HG03045 (cell line): ENCODE data around the gene NOX3.
"Not testable (repeated sequence)": the region's sequence is repeated elsewhere in the genome, so short reads cannot be mapped to it uniquely, and the experiment has no call there.

Experiments used
- ATAC-seq: cut with Tn5 transposase; IDR thresholded peaks from one replicate; pipeline ENCODE4 v1.9.1; 2021; ENCODE audit warnings: mild to moderate bottlenecking, moderate library complexity; ENCODE audit not compliant: unreplicated experiment

Gene NOX3

DNA sequence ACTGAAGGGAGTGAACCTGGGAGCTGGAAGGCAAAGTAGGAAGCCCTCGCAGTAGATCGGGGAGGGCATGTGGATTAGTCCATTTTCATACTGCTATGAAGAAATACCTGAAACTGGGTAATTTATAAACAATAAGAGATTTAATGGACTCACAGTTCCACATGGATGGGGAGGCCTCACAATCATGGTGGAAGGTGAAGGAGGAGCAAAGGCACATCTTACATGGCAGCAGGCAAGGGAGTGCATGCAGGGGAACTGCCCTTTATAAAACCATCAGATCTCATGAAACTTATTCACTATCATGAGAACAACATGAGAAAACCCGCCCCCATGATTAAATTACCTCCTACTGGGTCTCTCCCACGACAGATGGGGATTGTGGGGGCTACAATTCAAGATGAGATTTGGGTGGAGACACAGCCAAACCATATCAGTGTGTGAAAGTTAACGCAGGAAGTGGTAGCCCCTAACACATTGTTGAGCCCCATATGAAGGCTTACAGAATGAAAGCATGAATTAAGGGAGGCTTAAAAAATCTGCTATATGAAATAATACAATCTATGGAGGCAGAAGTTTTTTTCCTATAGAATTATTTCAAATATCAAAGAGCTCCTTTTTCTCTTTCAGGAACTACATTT, 15.5 kb upstream of the NOX3 start:
- not testable (repeated sequence) for ATAC-seq

DNA sequence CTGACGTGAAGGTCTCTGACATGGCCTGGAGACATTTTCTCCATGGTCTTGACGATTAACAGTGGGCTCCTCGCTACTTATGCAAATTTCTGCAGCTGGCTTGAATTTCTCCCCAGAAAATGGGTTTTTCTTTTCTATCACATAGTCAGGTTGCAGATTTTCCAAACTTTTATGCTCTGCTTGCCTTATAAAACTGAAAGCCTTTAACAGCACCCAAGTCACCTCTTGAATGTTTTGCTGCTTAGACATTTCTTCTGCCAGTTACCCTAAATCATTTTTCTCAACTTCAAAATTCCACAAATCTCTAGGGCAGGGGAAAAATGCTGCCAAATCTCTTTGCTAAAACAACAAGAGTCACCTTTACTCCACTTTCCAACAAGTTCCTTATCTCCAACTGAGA, 12.9 kb upstream of the NOX3 start:
- ATAC-seq, result not testable (repeated sequence)

DNA sequence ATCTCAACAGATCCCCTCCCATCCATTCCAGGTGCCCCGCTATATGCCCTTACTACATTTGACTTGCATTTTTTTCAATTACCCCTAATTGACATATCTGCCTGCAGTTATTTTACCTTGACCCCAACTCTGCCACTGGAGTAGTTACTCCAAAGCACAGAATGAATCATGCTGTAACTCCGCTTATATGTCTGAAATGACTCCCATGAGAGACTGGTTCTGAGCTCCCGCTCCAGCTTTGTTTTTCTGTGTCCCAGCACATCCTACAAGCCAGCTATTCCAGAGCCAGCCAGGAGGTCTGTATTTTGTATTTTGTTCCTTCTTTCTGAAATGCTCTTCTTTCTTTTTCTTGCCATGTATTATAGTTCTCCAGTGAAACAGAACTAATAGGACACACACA, 10.9 kb upstream of the NOX3 start:
- ATAC-seq, result no peak

DNA sequence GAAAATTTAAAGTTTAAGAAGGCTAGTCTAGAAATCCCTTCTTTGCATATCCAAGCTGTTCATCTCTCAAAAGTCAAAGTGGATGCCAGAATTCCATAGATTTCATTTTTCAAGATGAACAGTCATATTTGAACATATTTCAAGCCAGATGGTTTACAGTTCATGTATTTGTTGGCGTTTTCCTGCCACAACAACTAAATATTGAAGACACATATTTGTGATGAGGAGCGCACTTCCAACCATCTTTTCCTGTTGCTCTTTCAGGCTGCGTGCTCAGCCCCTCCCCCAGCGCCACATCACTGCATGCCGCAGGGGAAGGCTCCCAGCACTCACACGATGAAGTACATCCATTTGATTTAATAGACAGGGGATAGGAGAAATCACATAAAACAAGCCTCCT, 5.9 kb upstream of the NOX3 start:
- ATAC-seq, result no peak

DNA sequence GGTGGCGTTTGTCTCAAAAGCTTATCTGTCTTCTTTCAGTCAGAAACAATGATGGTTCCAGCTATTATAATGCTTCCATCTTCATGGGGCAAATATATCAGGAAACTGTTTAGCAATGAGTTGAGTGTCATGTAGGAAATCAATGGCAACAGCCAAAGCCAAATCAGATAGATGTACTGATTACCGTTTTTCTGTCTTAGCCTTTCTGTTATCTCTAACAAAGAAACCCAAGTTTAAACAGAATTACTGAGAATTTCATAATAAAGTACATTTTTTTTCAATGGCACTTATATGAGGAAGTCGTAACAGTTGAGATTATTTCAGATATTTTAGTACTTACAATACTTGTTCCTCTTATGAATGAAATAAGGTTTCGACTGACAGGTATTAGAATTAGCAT, 1.2 kb downstream of the NOX3 start:
- ATAC-seq, result no peak

DNA sequence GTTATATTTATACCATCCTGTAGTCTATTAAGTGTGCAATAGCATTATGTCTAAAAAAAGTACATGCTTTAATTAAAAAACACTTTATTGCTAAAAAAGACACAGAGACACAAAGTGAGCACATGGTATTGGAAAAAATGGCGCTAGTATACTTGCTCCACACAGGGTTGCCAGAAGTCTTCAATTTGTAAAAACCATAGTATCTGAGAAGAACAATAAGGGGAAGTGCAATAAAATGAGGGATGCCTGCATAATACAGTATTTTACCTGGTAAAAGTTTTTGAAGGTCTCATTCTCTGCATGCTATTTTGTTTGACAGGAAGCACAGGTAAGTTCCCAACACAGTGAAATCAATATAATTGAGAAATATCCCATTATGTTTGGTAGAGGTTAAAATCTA, 1.6 kb downstream of the NOX3 start:
- ATAC-seq, result no peak

DNA sequence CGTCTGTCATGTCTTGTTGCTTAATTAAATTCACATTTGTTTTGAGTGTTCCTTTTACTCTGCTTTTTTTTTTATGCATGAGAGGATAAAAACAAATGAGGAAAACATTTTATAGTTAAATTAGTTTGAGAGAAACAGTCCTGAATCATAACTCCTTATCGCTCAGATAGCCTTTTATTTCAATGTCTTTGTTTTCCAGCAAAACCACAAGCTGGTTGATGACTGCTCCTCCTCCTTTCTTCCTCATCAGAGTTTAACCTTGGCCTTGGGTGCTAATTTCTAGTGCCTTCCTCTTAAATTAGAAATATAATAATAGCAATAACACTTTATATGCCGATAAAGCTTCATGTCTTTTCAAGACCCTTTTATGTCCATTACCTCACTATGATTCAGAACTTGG, 3.1 kb downstream of the NOX3 start:
- no peak for ATAC-seq

DNA sequence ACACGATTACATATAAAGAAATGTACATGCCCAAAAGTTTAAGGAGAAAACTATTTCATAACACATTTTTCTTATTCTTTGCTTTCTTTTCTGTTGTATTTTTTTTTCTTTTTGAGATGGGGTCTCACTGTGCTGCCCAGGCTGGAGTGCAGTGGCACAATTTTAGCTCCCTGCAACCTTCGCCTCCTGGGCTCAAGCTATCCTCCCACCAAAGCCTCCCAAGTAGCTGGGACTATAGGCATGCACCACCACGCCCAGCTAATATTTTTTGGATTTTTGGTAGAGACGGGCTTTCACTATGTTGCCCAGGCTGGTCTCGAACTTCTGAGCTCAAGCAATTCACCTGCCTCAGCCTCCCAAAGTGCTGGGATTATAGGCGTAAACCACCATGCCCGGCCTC, 4.1 kb downstream of the NOX3 start:
- not testable (repeated sequence) for ATAC-seq

DNA sequence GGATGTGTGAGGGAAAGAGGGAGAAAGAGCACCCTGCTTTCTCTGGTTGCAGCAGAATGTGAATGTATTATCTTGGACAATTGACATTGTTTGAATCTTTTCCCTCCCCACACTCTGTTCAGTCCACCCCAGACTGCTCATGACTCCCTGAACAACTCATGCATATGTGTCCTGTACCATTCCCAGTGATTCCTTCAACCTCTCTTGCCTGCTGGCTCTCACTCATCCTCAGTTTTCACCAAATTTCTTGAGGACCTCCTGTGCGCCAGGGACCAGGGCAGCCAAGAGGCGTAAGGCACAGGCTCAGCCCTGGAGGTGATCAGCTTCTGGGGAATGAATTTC, 5.4 kb downstream of the NOX3 start:
- ATAC-seq, result no peak

DNA sequence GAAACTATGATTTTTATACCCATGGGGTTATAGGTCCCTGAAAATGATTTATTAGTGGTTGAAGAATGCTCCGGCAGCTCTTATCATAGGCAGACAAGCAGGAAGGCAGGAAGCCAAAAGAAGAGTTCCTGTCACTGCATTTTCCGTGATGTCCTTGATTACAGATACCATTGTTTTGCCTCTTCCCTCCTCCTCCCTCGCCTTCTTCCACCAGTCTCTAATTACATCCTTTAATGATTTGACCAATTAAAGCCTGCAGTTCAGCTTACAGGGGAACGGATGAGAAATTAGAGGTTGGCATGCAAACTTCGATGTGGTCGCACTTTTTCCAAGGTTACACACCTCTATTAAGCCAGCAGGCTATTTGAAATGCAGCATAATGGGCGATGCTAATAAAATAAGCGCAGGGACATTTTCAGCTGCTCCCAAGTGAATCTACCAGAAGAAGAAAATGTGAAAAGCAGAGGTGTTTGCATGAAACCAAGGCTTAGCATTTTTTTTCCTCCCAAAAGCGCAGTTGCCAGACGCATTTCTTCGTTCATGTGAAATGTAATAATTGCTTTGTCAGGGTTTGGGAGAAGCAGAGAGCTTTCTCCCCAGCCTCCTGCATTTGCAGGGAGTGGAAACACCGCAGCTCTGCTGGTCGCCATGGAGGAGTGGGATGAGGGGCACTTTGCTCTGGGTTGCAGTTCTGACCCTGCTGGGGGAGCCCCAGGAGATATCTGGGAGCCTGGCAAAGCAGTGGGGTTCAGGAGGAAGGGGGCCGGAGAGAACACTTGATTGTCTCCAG, 6.0 kb downstream of the NOX3 start:
- ATAC-seq, result no peak

DNA sequence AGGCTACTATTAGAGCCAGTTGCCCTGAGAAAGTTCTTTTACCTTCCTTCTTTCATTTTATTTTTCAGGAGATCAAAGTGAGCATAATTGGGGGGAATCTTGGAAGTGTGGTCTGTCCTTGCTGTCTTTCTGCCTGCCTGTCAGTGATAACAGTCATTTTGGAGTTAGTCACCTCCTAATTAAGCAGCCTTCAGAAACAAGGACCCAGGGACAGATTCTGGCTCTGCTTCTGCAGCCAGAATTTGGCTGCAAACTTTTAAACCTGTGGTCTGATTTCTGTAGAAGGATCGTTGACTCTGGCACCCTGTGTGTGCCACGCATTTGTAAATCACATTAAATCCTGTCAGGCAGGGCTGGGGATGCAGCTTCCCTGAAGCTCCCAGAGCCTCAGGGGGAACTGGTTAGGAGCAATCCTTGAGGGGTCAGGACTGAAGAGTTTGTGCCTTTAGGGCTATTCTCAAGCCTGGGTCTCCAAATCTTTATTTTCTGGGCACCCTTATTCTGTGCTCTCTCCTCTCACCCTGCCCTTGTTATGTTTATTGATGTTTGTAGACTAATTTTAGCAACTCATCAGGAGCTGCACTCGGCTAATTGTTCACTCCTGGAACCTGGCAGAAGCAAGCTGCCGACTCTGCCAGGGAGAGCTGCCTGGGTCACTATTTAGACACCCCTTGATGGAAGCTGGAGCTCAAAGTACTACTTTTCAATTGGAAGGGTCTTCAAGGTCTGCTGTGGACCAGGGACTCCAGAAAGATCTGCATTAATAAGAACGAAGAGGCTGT, 6.8 kb downstream of the NOX3 start:
- no peak for ATAC-seq

DNA sequence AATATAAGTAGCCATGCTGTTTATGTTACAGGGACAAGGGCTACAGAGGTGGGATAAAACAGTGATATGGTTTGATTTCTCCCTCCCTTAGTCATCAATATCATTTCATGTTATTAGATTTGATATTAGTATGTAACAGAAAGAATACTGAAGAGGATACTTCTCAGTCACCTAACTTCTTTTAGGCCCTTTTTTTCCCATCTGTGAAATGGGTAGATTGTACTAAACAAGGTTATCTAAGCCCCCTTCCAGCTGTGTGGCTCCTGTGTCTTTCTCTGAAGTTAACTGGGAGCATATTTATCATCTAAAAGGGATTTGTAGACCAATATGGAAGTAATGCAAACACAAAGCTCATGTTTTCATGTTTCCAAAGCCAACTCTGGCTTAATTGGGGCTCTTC, 7.7 kb downstream of the NOX3 start:
- no peak for ATAC-seq

DNA sequence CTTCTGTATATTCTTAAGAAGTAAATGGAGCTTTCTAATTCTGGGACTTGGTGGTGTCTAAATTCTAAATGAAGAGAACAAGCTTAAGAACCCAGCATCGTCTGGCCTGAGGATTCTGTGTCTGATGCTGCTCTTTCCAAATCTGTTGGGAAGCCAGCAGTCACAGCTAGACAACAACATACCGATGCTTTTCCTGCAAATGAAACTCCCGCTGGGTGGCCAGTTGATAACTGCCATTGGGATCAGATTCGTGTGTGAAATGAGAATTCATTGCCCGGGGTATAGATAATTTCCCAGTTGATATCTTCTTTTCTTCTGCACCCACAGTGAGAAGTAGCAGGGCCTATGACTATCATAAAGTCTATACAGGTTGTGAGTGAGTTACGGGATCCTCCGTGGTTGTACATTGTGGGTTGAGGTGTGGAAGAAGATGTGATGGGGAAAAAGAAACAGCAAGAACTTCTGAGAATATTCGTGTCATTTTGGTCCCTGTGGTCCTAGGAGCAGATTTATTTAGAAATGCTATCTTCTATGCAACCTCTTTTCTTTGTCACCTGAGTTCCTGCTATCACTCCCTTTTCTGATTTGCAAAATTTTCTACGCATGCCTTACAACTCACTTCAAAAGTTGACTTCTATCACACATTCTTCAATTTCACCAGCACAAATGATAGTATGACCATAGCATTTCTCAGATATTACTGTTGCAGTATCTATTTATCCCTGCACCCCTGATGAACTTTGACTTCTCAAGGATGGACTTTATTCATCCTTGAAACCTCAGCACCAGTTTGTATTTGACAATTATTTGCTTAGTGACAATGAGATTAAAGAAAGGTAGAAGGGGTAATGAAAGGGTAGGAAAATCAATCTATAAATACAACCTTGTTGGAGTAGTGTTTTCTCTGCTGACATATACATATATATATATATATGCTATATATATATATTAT, 10.4 kb downstream of the NOX3 start:
- no peak for ATAC-seq

DNA sequence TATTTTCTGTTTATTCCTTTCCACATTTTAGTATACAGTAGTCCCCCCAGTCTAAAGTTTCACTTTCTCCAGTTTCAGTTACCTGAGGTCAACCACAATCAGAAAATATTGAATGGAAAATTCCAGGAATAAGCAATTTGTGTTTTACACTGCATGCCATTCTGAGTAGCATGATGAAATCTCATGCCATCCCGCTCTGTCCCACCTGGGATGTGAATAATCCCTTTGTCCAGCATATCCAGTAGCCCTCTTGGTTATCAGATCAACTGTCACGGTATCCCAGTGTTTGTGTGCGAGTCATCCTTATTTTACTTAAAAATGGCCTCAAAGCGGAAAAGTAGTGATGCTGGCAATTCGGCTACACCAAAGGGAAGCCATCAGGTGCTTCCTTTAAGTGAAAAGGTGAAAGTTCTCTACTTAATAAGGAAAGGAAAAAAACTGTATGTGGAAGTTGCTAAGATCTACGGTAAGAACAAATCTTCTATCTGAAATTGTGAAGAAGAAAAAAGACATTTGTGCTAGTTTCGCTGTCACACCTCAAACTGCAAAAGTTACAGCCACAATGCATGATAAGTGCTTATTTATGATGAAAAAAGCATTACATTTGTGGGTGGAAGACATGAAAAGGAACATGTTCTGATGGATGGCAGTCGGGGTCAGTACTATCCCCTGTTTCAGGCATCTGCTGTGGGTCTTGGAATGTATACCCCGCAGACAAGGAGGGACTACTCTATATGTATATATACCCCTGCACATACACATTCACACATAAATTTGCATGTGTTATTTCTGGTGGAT, 11.3 kb downstream of the NOX3 start:
- no peak for ATAC-seq

DNA sequence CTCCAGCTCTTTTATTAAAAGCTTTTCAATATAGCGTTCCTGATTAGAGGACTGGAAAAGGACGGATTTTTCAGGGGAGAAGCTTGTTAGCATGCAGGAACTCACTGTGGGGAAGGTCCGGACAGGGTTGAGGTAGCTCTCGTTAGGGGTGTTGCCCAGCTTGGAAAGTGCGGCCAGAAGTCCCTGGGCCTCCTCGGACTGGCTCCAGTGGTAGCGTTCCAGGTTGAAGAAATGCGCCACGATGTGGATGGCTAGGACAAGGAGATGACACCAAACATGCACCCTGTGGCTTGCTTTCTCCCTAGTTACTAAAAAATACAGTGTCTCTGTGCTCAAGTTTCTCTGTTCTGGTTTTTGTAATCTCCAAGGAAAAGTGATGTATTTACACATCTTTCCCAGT, 12.5 kb downstream of the NOX3 start:
- ATAC-seq, result no peak

DNA sequence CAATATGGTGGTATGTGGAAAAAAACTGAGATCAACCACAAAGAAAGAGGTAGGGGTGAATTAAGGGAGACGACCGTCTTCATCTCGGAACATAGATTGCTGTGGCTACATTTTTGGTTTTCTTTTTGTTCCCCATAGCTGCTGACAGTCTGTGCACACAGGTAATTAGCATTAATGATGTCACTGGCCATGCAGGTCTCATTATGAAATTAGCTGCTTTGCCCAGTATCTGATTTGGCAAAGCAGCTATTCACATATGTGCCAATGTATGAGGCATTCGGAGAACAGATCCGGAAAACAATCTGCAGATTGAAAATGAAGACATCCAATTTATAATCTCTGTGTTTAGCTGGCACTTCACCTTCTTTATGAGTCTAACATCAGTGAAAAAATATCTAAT, 13.1 kb downstream of the NOX3 start:
- no peak for ATAC-seq

DNA sequence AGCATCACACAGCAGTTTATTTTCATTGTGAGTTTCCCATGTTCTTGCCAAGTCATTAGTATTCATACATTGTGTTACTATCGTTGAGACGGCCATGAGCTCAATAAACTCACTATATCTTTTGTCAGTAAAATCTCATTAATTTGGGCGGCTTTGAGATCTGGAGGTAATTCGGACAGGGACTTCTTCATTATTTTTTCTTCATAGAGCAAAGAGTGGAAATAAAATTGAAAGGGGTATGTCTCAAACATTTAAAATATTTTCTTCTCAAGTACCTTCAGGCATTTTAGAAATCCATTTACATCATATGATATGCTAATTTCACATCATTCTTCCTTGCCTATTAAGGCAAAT, 14.6 kb downstream of the NOX3 start:
- ATAC-seq, result no peak

DNA sequence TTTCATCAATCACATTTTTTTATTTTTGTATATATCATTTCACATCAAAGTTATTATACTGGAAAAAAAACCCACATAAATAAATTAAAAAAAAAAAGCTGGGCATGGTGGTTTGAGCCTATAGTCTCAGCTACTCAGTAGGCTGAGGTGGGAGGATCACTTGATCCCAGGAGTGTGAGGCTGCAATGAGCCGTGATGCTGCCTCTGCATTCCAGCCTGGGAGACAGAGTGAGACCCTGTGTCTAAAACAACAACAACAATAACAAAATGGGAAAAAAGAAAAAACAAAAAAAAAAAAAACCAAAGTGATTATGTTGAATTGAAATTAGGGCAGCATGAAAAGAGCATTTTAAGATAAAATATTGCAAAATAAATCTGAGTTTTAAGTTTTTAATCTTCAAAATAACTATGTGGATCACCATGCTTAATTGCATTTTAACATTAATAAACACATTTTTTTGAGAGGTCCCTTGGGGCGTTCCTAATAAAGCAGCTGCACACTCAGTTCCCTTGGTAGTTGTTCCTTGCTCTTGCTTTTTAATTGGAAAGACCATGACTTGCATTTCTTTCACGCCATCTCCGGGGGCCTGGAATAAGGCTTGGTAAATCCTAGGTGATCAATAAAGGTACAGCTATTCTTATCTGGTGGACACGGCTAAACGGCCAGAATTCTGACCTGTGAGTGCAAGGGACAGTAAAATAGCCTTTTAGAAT, 15.1 kb downstream of the NOX3 start:
- no peak for ATAC-seq

DNA sequence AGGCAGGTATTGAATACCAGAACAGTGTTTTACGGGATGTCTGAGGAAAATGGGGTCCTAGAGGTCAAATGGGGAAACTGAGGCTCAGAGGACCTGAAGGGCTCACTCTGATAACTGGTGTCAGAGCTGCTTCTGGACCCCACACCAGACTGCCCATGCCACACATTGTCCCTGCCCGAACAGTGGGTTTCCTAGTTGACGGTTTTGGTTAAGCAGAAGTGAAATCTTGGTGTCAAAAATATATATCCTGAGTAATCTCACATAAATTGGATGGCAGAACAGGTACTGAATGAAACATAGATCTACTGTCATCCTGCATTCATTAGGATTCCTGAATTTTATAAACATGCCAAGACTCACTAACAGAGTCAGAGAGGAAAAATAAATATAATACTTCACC, 16.3 kb downstream of the NOX3 start:
- no peak for ATAC-seq
